ENCODE measurements around the gene GPR4.
A peak's percentile ranks its signal among the peaks of the same experiment; 100 is the strongest.
"Not testable (repeated sequence)": the region's sequence is repeated elsewhere in the genome, so short reads cannot be mapped to it uniquely, and the experiment has no call there.

Gene GPR4

GRCh38 chr19:45636902-45637301 lies 34.9 kb upstream of the GPR4 start:
- TF ChIP-seq CTCF (IDR thresholded peaks at IDR 0.05; ENCODE audit: control insufficient read depth, insufficient read depth, low read depth, low read length, missing control alignments) = no peak
- H3K4me3 ChIP-seq (ENCODE audit: control insufficient read depth, low read depth, low read length) = no peak overlapping the region
- DNase-seq (ENCODE audit: low read depth) = no peak

GRCh38 chr19:45636275-45636674 lies 34.3 kb upstream of the GPR4 start:
- DNase-seq (ENCODE audit: low read depth) = no peak
- TF ChIP-seq CTCF (IDR thresholded peaks at IDR 0.05; ENCODE audit: control insufficient read depth, insufficient read depth, low read depth, low read length, missing control alignments) = no peak
- no peak overlapping the region for H3K4me3 ChIP-seq (ENCODE audit: control insufficient read depth, low read depth, low read length)

- no peak overlapping the region for H3K4me3 ChIP-seq (ENCODE audit: control insufficient read depth, low read depth, low read length)
- DNase-seq (ENCODE audit: low read depth) = peak; percentile 62
Measured at GRCh38 chr19:45632468-45633196, 30.6 kb upstream of the GPR4 start.

GRCh38 chr19:45630463-45630862 lies 28.5 kb upstream of the GPR4 start:
- DNase-seq (ENCODE audit: low read depth) = peak; percentile 87
- no peak for TF ChIP-seq CTCF (IDR thresholded peaks at IDR 0.05; ENCODE audit: control insufficient read depth, insufficient read depth, low read depth, low read length, missing control alignments)
- H3K4me3 ChIP-seq (ENCODE audit: control insufficient read depth, low read depth, low read length) = no peak overlapping the region

More at GRCh38 chr19:45632468-45633196, 30.6 kb upstream of the GPR4 start:
- TF ChIP-seq CTCF (IDR thresholded peaks at IDR 0.05; ENCODE audit: control insufficient read depth, insufficient read depth, low read depth, low read length, missing control alignments) = no peak

GRCh38 chr19:45629704-45630103 lies 27.7 kb upstream of the GPR4 start:
- DNase-seq (ENCODE audit: low read depth) = no peak
- TF ChIP-seq CTCF (IDR thresholded peaks at IDR 0.05; ENCODE audit: control insufficient read depth, insufficient read depth, low read depth, low read length, missing control alignments) = no peak
- H3K4me3 ChIP-seq (ENCODE audit: control insufficient read depth, low read depth, low read length) = no peak overlapping the region

GRCh38 chr19:45628219-45628618 lies 26.2 kb upstream of the GPR4 start:
- DNase-seq (ENCODE audit: low read depth); H3K4me3 ChIP-seq (ENCODE audit: control insufficient read depth, low read depth, low read length): not testable (repeated sequence)

GRCh38 chr19:45623984-45624383 lies 22.0 kb upstream of the GPR4 start:
- no peak overlapping the region for H3K4me3 ChIP-seq (ENCODE audit: control insufficient read depth, low read depth, low read length)
- TF ChIP-seq CTCF (IDR thresholded peaks at IDR 0.05; ENCODE audit: control insufficient read depth, insufficient read depth, low read depth, low read length, missing control alignments) = no peak
- DNase-seq (ENCODE audit: low read depth) = no peak
